SK-N-SH (cell line): ENCODE results near the gene NHS. TPM values are rescaled to one million over a fixed set of nuclear protein-coding genes. Genes with fewer than 3 reads are reported as not detected.

Experiments used
- CTCF ChIA-PET: fragments of 300-600, 350-600 bp; formaldehyde crosslinking; extraction: SDS; loops from one replicate; lab custom pipeline; 2021; lab: Yijun Ruan, JAX
- POLR2A ChIA-PET: fragments of 350-600 bp; sonication (Branson Sonifier 250); formaldehyde crosslinking; extraction: SDS; loops from one replicate; lab custom pipeline; 2020; ENCODE audit warnings: antibody characterized with exemption, inconsistent platforms; lab: Yijun Ruan, JAX
- DNase-seq: peaks from one replicate; pipeline ENCODE4 v3.0.0; 2012
- H2AFZ ChIP-seq: fragments of 200-600 bp; sonication (generic); 2 replicates; pipeline ENCODE4 v1.8.1; 2016; ENCODE audit warnings: antibody characterized with exemption, mild to moderate bottlenecking, low read depth
- H3F3A ChIP-seq: fragments of 200-600 bp; sonication (generic); replicated peaks from 2 replicates; pipeline ENCODE3; 2016; ENCODE audit warnings: antibody characterized with exemption, mild to moderate bottlenecking; ENCODE audit not compliant: insufficient read depth
- H3K27ac ChIP-seq, 2 experiments: fragments of 200-500 bp in 1 of 2; fragments of 200-600 bp in 1 of 2; sonication (Bioruptor generic) in 1 of 2; sonication (generic), shearing (Covaris generic) in 1 of 2; 2 replicates each; pipeline versions ENCODE4 v1.5.1 to v1.6.1; 2014 to 2016; ENCODE audit warnings: low read depth in 2 of 2, inconsistent platforms in 1 of 2, low read length in 1 of 2, mild to moderate bottlenecking in 1 of 2, mixed read lengths in 1 of 2
- H3K27me3 ChIP-seq: fragments of 200-600 bp; sonication (generic), shearing (Covaris generic); 2 replicates; pipeline ENCODE4 v1.6.1; 2016; ENCODE audit warnings: mixed run types; ENCODE audit not compliant: insufficient read depth
- H3K36me3 ChIP-seq, 2 experiments: fragments of 200-500 bp in 1 of 2; fragments of 200-600 bp in 1 of 2; sonication (Bioruptor generic) in 1 of 2; sonication (generic) in 1 of 2; replicated peaks in 1 of 2; 2 replicates each; pipeline versions ENCODE3 to v1.5.1; 2014 to 2016; ENCODE audit warnings: low read length in 1 of 2, mild to moderate bottlenecking in 1 of 2; ENCODE audit not compliant: insufficient read depth in 2 of 2, control insufficient read depth in 1 of 2
- H3K4me1 ChIP-seq, 2 experiments: fragments of 200-500 bp in 1 of 2; fragments of 200-600 bp in 1 of 2; sonication (Bioruptor generic) in 1 of 2; sonication (generic), shearing (Covaris generic) in 1 of 2; 2 replicates each; pipeline versions ENCODE4 v1.5.1 to v1.6.1; 2014 to 2016; ENCODE audit warnings: low read depth in 1 of 2, low read length in 1 of 2, mixed run types in 1 of 2; ENCODE audit not compliant: insufficient read depth in 2 of 2, control insufficient read depth in 1 of 2
- H3K4me2 ChIP-seq: fragments of 200-600 bp; sonication (generic), shearing (Covaris generic); 2 replicates; pipeline ENCODE4 v1.6.1; 2017; ENCODE audit warnings: mixed run types
- H3K4me3 ChIP-seq, 2 experiments: fragments of 200-500 bp in 1 of 2; fragments of 200-600 bp in 1 of 2; sonication (Bioruptor generic) in 1 of 2; sonication (generic), shearing (Covaris generic) in 1 of 2; 2 replicates each; pipeline versions ENCODE4 v1.5.1 to v1.8.1; 2014 to 2016; ENCODE audit warnings: low read depth in 2 of 2, inconsistent platforms in 1 of 2, low read length in 1 of 2, mild to moderate bottlenecking in 1 of 2, mixed read lengths in 1 of 2, moderate library complexity in 1 of 2
- H3K79me2 ChIP-seq: fragments of 200-600 bp; sonication (generic); 2 replicates; pipeline ENCODE4 v1.8.1; 2017; ENCODE audit warnings: mild to moderate bottlenecking; ENCODE audit not compliant: insufficient read depth
- H3K9ac ChIP-seq: fragments of 200-600 bp; sonication (generic); 2 replicates; pipeline ENCODE4 v1.6.1; 2017; ENCODE audit warnings: mixed run types
- H3K9me2 ChIP-seq: fragments of 200-600 bp; sonication (generic); 2 replicates; pipeline ENCODE4 v1.6.1; 2017; ENCODE audit warnings: mixed run types
- H3K9me3 ChIP-seq: fragments of 200-600 bp; sonication (generic); 2 replicates; pipeline ENCODE4 v1.6.1; 2017; ENCODE audit warnings: mixed run types, mild to moderate bottlenecking, moderate library complexity
- H4K20me1 ChIP-seq: fragments of 200-600 bp; sonication (generic); 2 replicates; pipeline ENCODE4 v1.6.1; 2017; ENCODE audit warnings: mild to moderate bottlenecking, mixed run types; ENCODE audit not compliant: insufficient read depth
- CHD2 ChIP-seq: fragments of 150-350 bp; IDR thresholded peaks from 2 replicates; pipeline ENCODE4 v1.6.1; 2018; ENCODE audit warnings: low read length; ENCODE audit not compliant: partially characterized antibody
- CTCF ChIP-seq: fragments of 200-600 bp; sonication (generic); IDR thresholded peaks from 2 replicates; pipeline ENCODE4 v1.6.1; 2017; ENCODE audit warnings: antibody characterized with exemption, mild to moderate bottlenecking, moderate library complexity
- EP300 ChIP-seq, 2 experiments: IDR thresholded peaks; 2 replicates each; pipeline versions ENCODE4 v1.4.0 to v1.6.1; 2012; ENCODE audit warnings: borderline replicate concordance in 1 of 2, low read depth in 1 of 2, low read length in 1 of 2
- FOXJ3 ChIP-seq: sonication (generic); formaldehyde crosslinking; IDR thresholded peaks from 2 replicates; pipeline ENCODE4 v1.5.1; 2020; ENCODE audit warnings: mild to moderate bottlenecking, missing genetic modification reagents
- GABPA ChIP-seq: IDR thresholded peaks from 2 replicates; pipeline ENCODE4 v1.4.0; 2012; ENCODE audit warnings: low read depth, mild to moderate bottlenecking
- GATA2 ChIP-seq: sonication (generic); formaldehyde crosslinking; IDR thresholded peaks from 2 replicates; pipeline ENCODE4 v1.5.0; 2020; ENCODE audit warnings: mild to moderate bottlenecking, missing genetic modification reagents
- IRF3 ChIP-seq: fragments of 150-350 bp; IDR thresholded peaks from 2 replicates; pipeline ENCODE4 v1.6.1; 2016; ENCODE audit warnings: mild to moderate bottlenecking, low read depth, low read length
- JUND ChIP-seq: IDR thresholded peaks from 2 replicates; pipeline ENCODE4 v1.4.0; 2012
- MEF2A ChIP-seq: IDR thresholded peaks from 2 replicates; pipeline ENCODE4 v1.4.0; 2012; ENCODE audit warnings: low read depth, borderline replicate concordance
- MXI1 ChIP-seq: IDR thresholded peaks from 2 replicates; pipeline ENCODE4 v1.6.1; 2012; ENCODE audit warnings: mild to moderate bottlenecking, low read depth, low read length, improper control_type of control experiment
- NFIC ChIP-seq: IDR thresholded peaks from 2 replicates; pipeline ENCODE4 v1.4.0; 2012; ENCODE audit warnings: borderline replicate concordance
- PBX3 ChIP-seq: IDR thresholded peaks from 2 replicates; pipeline ENCODE4; 2012
- POLR2AphosphoS5 ChIP-seq: IDR thresholded peaks from 2 replicates; pipeline ENCODE4 v1.6.1; 2012; ENCODE audit warnings: low read depth, low read length
- RAD21 ChIP-seq: IDR thresholded peaks from 2 replicates; pipeline ENCODE4 v1.6.1; 2012; ENCODE audit warnings: mild to moderate bottlenecking, low read length
- RFX5 ChIP-seq: IDR thresholded peaks from 2 replicates; pipeline ENCODE4 v1.6.1; 2012; ENCODE audit warnings: mild to moderate bottlenecking, improper control_type of control experiment, low read length
- RXRA ChIP-seq: IDR thresholded peaks from 2 replicates; pipeline ENCODE4 v1.4.0; 2012; ENCODE audit warnings: low read depth, mild to moderate bottlenecking, borderline replicate concordance
- SMC3 ChIP-seq: IDR thresholded peaks from 2 replicates; pipeline ENCODE4 v1.6.1; 2012; ENCODE audit warnings: low read depth, low read length, improper control_type of control experiment
- TCF12 ChIP-seq: IDR thresholded peaks from 2 replicates; pipeline ENCODE4 v1.4.0; 2012
- USF1 ChIP-seq: IDR thresholded peaks from 2 replicates; pipeline ENCODE4 v1.4.0; 2012; ENCODE audit warnings: low read depth, borderline replicate concordance
- WGBS: methylation state at CpG from one replicate; pipeline ENCODE4 v1.1.6; 2017; ENCODE audit warnings: low lambda C conversion rate; 5-methylcytosine and 5-hydroxymethylcytosine counted together
- polyA plus RNA-seq, 3 experiments: library from polyadenylated mRNA; depleted of rRNA; stranded (reverse); fragments of >200 nt; gene quantifications; 2 replicates each; pipeline ENCODE4 v1.2.3, GENCODE V29; 2012

NHS gene
- polyA plus RNA-seq (2012; rRNA removed): 1.0 and 1.2 TPM in 2 replicates
- 0.82 and 0.84 TPM in 2 replicates for polyA plus RNA-seq (2012; cell fraction: cytosol; rRNA removed)
- polyA plus RNA-seq (2012; cell fraction: nucleus; rRNA removed): 2.7 and 3.6 TPM in 2 replicates

GRCh38 chrX:17374619-17375366 lies at the start of gene NHS:
NHS (plus strand) TSS chrX:17375200; CDS start chrX:17375758, 558 bp downstream.
- H4K20me1 ChIP-seq: no peaks in the 10 kb centered on the region
- no peaks in the 10 kb centered on the region for H3K36me3 ChIP-seq
- WGBS: 21% methylated on average over 22 of the region's 52 CpGs
- DNase-seq: peak; percentile 88
- H2AFZ ChIP-seq: peak within 1 kb of the TSS; percentile 60; the same call in 1 of the 2 replicates
- peaks cover 15% of the 10 kb centered on the region for H3K79me2 ChIP-seq
- no peaks in the 10 kb centered on the region for H3K9me2 ChIP-seq
- H3K27me3 ChIP-seq: peaks cover 4% of the 10 kb centered on the region; the same call in 1 of the 2 replicates
- ChIA-PET CTCF (interaction anchor here (0.6 to 1.4 kb wide), 3 partner anchors 168 to 492 kb away, joined by 3 read pairs; no protein-coding TSS in a partner anchor), POLR2A (no interaction called here)
- TF ChIP-seq GABPA: no peak
- TF ChIP-seq MXI1: no peak
- TF ChIP-seq USF1: no peak
- no peak for TF ChIP-seq IRF3
- peak; percentile 38; the same call in 1 of the 2 replicates for TF ChIP-seq RXRA
- TF ChIP-seq RAD21: peak; percentile 44
- TF ChIP-seq MEF2A: no peak
- TF ChIP-seq TCF12: no peak
- TF ChIP-seq POLR2AphosphoS5: no peak
- no peak for TF ChIP-seq FOXJ3 (CRISPR knock-in tag)
- peak; percentile 42 for TF ChIP-seq SMC3
- no peak for TF ChIP-seq NFIC
- TF ChIP-seq RFX5: no peak
- no peak for TF ChIP-seq EP300 (IDR thresholded peaks at IDR 0.05; ENCODE audit: borderline replicate concordance in 1 of 2, low read depth in 1 of 2, low read length in 1 of 2)
- peak; percentile 58 for TF ChIP-seq CTCF
- 0 out of 2 replicates have a peak, but pooled peaks have one; percentile 6 for TF ChIP-seq PBX3
- TF ChIP-seq JUND: no peak
- no peak for TF ChIP-seq CHD2
- no peak for TF ChIP-seq GATA2 (CRISPR knock-in tag)
- H3F3A ChIP-seq: no peaks in the 10 kb centered on the region
- peak within 1 kb of the TSS; percentile 83 for H3K4me2 ChIP-seq
- H3K4me1 ChIP-seq: peaks cover 0 to 10% of the 10 kb centered on the region in 2 experiments; a peak in 1 of 4 replicates
- peak within 1 kb of the TSS; percentile 58; the same call in 1 of the 2 replicates for H3K9ac ChIP-seq
- H3K9me3 ChIP-seq: no peaks in the 10 kb centered on the region
- no peak within 1 kb of the TSS for H3K27ac ChIP-seq
- peak within 1 kb of the TSS; percentile 53 to 59 for H3K4me3 ChIP-seq
